Kidney capillary endothelial cell (primary cell): ENCODE data around the gene S100A4.

Source experiments
- DNase-seq: peaks from one replicate; pipeline ENCODE4 v3.0.0-alpha.2; 2018; ENCODE audit warnings: low spot score

Gene S100A4

GRCh38 chr1:153507926-153508583 is 37.6 kb downstream of the S100A4 start:
- no peak for DNase-seq

- DNase-seq: no peak
These were observed 38.7 kb downstream of the S100A4 start for GRCh38 chr1:153506831-153507413.

- no peak for DNase-seq
These were observed 39.2 kb downstream of the S100A4 start for GRCh38 chr1:153506386-153506785.

- no peak for DNase-seq
These were observed 40.0 kb downstream of the S100A4 start for GRCh38 chr1:153505576-153505975.

- no peak for DNase-seq
These were observed 41.8 kb downstream of the S100A4 start for GRCh38 chr1:153503766-153504165.

- DNase-seq: no peak
These were observed 46.9 kb downstream of the S100A4 start for GRCh38 chr1:153498746-153499145.

GRCh38 chr1:153495536-153495935 is 50.1 kb downstream of the S100A4 start:
- no peak for DNase-seq

GRCh38 chr1:153494976-153495535 is 50.5 kb downstream of the S100A4 start:
- peak; percentile 53 for DNase-seq
